GM20431 (cell line): ENCODE results near the gene VSX2.
"Not testable (repeated sequence)": the region's sequence is repeated elsewhere in the genome, so short reads cannot be mapped to it uniquely, and the experiment has no call there.

Source experiments
- in situ Hi-C: fragments of 300-500 bp; cut with MseI, MboI; formaldehyde crosslinking; loops from one replicate; pipeline ENCODE4 v1.15.0; 2020; ENCODE audit warnings: low sequenced_read_pairs; ENCODE audit not compliant: unreplicated experiment

VSX2 gene

DNA sequence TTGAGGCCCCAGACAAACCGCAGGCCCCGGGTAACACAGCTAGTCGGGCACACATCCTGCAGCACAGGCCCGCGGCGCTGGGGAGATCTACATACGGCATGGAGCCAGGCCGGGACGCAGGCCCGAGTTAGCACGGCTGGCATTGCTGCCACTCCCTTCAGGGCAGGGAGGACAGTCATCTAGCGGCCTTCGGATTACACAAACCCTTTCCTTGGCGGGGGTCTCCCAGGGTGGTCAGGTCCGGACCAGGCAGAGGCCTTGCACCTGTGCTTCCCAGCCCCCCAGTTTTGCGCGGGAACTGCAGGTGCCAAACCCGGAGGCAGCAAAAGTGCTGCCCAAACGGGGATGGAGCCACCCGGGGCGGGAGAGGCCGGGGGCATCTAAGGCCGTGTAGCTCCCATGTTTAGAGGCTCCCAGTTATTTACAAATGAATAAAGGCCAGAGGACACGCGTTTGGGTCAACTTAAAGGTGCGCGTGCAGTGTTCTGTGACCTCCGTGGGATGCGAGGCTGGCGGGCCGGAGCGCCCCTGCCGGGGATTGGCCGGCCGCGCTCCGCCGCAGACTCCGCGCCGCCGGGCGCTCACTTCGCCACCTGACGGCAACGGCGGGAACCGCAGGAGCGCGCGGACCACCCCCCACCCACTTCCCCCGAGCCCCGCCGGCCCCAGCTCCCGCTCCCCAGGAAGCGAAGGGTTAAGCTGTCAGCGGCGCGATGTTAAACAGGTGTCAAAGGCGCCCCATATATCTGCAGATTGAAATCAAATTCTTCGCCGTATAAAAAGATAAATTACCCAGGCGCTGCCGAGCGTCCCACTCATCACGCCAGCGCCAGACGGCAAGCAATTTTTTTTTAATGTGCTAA lies 18.1 kb downstream of the VSX2 start:
- in situ Hi-C loops = loop anchor here (10.0 kb wide), 1 partner anchor 153 kb away; no protein-coding TSS in a partner anchor

DNA sequence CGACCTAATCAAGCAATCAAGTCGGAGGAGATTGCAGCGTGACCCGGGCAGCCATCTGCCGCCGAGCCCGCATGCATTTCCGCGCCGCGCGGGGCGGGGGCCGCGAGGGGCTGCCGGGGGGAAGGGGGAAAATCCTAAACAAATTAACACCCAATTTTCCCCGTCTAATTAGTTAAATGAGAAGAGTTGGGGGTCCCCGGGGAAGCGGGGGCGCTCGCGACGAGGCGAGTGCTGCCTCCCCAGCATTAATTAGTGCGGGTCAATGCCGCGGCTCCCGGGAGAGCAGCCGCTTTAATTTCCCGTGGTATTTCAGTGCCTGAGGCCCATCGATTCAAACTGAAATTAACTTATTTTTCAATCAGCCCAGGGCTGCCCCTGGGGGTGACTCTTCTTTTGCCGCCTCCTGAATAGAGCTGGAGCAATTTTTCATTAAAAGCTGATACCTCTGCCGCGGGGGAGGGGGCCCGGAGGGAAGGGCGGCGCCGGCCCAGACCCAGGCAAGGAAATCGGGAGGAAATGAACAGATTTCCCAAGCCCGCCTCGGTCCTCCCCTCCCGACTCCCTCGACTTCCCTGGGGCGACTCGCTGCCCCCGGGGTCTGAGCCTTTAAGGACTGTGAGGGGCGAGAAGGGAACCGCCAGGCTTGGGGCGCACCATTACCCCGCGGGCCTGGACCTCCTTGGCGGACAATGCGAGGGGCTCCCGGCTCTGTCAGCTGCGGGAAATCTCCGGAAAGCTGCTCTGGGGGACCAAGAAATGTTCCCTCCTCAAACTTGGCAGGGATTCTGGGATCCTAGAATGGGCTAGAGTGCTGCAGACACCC lies 18.9 kb downstream of the VSX2 start:
- in situ Hi-C loops = loop anchor here (10.0 kb wide), 1 partner anchor 153 kb away; no protein-coding TSS in a partner anchor

DNA sequence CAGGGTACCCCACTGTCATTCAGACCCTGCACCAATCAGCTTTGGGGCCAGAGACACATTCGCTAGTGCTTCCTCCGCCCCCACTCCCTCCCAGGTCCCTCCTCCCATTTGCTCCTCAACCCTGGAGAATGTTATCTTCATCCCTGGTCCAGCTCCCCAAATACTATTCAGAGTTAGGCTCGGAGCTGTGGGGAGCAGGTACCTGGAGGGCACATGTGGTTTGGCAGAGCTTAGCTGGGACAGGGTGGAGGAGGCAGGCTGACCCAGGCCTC lies 19.5 kb downstream of the VSX2 start:
- in situ Hi-C loops = loop anchor here (10.0 kb wide), 1 partner anchor 154 kb away; no protein-coding TSS in a partner anchor

DNA sequence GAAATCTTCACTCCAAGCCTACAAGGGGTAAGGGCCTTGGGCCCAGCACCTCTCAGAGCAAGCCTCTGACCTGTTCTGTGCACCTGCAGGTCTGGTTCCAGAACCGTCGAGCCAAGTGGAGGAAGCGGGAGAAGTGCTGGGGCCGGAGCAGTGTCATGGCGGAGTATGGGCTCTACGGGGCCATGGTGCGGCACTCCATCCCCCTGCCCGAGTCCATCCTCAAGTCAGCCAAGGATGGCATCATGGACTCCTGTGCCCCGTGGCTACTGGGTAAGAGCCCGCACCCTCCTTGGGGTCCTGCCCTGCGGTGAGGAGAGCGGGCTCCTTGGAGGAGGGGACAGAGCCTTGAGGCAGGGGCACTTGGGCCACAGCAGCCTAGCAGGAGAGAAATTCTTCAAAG lies 20.3 kb downstream of the VSX2 start:
- in situ Hi-C loops = loop anchor here (10.0 kb wide), 1 partner anchor 155 kb away; no protein-coding TSS in a partner anchor

DNA sequence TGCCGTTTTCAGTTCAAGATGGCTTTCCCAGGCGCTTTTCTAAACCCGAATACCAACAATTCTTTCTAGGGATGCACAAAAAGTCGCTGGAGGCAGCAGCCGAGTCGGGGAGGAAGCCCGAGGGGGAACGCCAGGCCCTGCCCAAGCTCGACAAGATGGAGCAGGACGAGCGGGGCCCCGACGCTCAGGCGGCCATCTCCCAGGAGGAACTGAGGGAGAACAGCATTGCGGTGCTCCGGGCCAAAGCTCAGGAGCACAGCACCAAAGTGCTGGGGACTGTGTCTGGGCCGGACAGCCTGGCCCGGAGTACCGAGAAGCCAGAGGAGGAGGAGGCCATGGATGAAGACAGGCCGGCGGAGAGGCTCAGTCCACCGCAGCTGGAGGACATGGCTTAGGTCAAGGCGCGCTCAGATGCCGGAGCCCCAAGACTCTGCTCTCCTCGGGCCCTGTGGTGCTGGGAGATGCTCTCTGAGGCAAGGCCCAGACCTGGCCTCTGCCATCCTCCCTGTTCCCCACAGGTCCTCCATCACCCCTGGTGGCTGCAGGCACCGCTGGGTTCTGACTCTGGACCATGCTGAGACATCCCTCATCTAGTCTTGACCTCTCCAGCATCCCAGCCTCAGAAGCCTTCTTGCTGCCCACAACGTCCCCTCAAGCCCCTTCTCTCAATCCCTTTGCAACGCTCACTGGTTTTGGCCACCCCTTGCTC lies 21.4 kb downstream of the VSX2 start:
- in situ Hi-C loops = no loop called here

DNA sequence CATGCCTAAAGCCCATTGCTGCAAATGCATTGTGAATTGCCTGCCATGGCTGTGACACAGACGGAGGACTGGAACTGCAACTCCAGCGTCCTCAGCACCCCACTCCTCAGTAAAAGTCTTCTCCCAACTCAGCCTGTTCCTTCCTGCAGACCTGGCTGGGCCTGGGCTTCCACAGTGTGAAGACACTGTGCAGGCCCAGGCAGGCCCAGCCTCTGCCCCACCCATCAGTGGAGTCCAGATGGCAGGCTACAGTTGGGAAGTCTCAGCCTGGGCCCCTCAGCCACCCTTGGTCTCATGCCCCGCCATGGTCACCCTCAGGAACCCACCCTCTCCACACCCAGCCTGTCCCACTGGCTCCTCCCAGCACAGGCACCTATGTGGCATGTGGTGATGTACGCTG lies 22.0 kb downstream of the VSX2 start:
- in situ Hi-C loops = no loop called here

DNA sequence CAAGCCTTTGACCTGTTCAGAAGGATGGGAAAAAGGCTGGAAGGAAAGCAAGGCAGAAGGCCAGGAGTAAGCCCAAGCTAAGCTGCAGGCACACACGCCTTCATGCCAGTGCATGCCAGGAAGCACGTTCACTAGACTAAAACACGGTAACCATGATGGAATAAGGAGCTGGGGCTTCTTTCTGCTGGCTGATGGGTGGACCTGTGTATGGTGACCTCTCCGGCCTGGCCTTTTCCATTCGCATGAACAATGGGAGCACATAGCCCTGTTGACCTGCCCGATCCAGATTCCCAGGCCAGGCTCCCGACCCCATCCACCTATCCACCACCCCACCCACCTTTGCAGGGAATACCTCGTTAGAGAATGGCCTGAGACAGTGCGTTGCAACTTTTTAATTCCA lies 22.8 kb downstream of the VSX2 start:
- in situ Hi-C loops = no loop called here

DNA sequence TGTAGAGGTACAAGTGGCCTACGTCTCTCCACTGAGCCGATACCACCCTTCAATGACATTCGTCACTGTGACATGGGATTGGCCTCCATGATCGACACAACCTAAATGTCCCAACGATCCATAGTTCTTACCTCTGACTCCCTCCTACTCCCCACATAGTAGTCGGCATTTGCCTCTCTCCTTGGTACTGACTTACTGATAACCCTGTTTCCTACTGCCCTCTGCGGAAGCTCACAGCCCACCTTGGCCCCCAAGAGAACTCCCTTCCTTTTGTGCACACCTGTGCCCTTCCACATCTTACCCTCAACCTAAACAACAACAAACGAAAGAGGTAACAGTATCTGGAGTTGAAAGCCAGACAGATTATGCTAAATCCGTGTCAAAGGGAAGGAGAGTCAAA lies 23.9 kb downstream of the VSX2 start:
- in situ Hi-C loops = no loop called here

DNA sequence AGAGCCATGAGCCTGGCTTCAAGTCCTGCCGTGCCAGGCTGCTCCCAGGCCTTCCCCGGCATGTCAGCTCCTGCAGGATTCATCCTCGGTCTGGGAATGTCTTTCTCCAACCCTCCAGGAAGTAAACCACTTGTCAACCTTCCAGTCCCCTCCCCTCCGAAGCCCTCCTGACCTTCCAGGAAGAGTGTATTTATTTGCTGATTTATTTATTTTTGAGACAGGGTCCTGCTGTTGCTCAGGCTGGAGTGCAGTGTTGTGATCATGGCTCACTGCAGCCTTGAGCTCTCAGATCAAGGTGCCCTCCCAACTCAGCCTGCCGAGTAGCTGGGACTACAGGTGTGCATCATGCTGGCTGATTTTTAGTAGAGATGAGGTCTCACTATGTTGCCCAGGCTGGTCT lies 24.7 kb downstream of the VSX2 start:
- in situ Hi-C loops = no loop called here

DNA sequence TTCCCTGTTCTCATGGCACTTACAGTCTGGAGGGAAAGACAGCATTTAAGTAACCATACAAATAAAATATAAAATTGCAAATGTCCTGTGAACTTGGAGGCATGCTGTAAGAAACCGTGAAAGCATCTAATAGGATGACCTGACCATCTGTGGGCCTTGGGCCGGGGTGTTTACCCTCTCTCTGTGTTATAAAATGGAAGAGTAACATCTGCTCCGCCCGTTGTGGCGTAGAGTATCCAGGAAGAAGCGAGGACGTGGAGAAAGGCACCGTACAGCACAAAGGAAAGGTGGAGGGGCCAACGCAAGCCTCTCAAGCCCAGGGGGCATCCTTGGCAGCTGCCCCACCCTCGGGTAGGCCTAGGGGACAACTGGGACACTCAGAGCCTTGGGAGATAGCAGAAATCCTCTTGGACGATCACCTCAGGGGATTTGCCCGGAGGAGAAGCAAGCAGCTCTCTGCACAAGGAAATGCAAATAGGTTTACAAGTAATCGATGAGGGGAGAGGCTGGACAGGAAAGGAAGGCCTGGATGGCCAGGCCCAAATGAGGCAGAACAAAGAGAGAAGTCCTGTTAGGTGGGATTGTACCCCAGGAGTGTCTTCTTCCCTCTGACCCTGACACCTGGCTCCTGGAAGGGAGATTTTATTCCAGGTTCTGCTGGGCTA lies 26.2 kb downstream of the VSX2 start:
- in situ Hi-C loops = no loop called here

DNA sequence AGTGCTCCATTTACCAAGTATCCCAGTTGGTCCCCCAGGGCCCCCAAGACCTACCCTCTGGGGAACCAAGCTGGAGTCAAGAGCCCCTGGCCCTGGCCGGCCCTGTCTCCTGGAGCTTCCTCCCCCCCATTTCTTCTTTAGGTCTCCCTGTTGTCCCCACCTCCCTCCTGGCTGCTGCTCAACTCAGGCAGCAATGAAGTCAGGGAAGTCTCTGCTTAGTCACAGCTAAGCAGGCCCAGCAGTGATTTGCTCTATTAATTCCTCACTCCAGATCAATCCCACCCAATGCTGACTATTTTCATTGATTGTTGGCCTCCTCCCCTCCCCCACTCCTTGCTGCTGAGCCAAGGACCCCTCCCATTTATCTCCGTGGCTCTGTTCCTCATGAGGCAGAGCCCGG lies 28.3 kb downstream of the VSX2 start:
- in situ Hi-C loops = no loop called here

DNA sequence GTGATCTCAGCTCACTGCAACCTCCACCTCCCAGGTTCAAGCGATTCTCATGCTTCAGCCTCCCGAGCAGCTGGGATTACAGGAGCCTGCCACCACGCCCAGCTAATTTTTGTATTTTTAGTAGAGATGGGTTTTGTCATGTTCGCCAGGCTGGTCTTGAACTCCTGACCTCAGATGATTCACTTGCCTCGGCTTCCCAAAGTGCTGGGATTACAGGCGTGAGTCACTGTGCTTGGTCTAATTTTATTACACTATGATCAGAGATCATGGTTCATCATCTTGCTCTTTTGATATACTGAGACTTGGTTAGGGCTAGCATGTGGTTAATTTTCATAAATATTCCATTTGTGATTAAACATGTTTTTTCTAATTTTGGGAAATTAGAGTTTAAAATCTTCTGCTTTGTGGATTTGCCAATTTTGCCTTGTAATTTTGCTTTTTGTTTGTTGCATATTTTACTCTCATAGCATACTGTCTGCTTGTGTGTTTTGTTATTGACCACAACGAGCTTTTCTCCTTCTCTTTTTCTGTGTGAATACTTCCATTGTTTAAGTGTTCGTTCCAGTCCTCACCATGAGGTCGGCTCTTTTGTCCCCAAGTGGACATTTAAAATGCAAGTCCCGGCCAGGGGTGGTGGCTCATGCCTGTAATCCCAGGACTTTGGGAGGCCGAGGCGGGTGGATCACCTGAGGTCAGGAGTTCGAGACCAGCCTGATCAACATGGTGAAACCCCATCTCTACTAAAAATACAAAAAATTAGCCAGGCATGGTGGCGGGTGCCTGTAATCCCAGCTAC lies 31.3 kb downstream of the VSX2 start:
- in situ Hi-C loops = not testable (repeated sequence)

DNA sequence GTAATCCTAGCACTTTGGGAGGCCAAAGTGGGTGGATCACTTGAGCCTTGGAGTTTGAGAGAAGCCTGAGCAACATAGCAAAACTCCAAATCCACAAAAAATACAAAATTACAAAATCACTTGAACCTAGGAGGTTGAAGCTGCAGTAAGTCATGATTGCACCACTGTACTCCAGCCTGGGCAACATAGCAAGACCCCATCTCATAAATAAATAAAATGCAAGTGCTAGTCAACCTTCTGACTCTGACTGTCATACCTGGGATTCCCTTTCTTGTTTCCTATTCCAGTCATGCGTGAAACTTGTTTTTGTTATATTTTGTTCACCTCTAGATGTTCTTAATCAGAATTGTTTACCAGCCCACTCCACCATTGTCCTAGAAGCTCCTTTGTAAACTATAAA lies 32.1 kb downstream of the VSX2 start:
- in situ Hi-C loops = no loop called here

DNA sequence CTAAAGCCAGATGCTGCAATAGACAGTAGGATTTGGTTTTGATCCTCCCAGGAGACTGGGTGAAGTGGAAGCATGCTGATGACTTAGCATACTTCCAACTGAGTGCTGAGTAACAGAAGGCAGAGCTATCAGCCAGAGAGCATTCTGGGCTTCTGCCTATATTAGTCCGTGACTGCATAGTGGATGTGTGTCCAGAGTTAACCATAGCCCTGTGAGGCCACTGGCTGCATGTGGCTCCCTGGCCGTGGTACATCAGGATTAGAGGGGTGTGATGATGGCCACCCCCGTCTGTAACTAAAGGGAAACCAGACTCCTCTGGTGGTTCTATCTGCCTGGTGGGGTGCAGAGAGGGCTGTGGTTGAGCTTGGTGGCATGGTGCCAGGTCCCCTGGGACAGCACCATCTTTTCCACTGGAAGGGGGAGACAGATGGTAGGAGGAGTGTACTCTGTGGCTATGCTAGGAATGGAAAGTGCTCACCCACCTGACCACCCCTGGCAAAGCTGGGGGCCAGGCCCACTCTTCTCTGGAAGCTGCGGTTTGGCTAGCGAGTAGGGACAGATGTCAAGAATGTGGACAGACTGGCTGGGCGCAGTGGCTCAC lies 36.1 kb downstream of the VSX2 start:
- in situ Hi-C loops = no loop called here

DNA sequence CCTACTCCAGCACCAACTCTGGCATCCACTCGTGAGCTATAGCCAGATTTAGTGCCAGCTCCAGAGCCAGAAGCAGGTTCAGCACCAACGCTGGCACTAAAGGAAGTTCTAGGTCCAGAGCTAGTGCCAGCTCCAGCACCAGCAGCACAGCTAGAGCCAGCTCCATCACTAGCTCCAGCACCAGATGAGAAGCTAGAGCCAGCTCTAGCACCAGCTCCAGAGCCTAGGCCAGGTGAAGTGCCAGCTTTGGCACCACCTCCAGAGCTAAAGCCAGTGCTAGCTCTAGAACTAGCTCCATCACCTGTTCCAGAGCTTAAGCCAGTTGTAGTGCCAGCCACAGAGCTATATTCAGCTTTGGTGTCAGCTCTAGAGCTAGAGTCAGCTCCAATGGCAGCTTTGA lies 38.8 kb downstream of the VSX2 start:
- in situ Hi-C loops = no loop called here

DNA sequence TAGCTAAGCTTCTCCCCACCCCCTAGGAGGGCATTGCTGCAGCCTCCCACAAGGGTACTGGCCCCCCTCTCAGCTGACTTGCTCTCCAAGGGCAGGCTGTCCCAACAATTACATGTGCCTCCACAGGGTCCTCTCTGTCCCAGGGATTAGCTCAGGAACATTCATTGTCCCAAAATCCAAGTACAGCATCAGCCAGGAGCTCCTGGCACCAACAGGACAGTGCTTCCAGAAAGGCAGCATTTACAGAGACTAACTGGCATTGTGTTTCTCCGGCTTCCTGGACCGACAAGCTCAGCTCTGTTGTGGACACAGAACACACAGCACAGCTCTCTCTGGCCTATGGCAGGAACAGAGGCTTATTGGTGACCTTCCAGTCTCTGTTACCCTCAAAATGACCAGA lies 41.8 kb downstream of the VSX2 start:
- in situ Hi-C loops = no loop called here

DNA sequence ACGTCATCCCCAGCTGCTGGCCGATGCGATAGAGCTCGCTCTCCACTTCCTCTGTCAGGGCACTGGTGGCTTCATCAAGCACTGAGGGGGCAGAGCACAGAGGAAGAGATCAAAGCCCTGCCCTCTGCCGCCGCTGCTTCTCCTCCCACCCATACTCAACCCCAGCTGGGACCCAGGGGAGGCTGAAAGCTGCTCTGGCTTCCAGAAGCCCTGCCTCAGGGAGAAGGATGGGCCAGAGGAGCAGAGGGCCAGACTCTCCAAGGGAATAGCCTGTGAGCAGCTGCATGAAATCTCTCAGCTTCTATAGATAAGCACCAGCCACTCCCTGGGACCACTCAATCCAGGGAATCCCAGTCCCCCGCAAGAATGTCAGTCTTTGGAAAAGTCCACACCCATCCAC lies 47.5 kb downstream of the VSX2 start:
- in situ Hi-C loops = no loop called here

DNA sequence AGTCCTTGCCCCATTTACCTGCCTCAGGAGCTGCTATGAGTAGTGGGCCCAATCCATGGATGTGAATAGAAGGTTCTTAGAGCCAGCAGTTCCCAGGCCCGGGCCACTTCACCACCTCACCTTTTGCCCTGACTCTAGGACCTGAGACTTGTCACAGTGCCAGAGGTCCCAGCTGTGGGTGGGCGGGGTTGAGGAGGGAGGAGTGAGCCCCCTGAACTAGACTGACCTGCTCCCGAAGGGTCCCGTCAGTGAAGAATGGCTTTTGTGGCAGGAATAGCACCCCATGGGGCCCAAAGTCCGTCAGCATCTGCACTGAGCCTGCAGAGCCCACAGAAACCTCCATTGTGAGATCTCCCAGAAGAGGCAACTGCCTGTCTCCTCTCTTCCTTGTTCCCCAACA lies 50.6 kb downstream of the VSX2 start:
- in situ Hi-C loops = no loop called here

DNA sequence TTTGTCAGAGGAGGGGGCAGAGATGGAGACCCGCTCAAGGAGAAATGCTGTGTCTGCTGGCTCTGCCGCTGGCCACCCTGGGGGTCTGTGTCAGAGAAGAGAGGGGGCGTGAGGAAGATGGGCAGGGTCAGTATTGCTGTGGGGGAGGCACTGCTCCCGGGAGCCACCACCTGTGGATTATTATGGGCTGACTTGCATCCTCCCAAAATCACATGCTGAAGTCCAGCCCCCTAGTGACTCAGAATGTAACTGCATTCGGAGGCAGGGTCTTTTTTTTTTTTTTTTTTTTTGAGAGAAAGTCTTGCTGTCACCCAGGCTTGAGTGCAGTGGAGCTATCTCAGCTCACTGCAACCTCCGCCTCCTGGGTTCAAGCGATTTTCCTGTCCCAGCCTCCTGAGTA lies 51.2 kb downstream of the VSX2 start:
- in situ Hi-C loops = no loop called here
